ENCODE data around the gene HSPG2.

Gene HSPG2

GRCh38 chr1:21896652-21897532 is 40.2 kb downstream of the HSPG2 start:
- no peak for DNase-seq

- no peak for DNase-seq
Measured at GRCh38 chr1:21896026-21896425, 41.1 kb downstream of the HSPG2 start.

GRCh38 chr1:21894034-21894881 is 42.9 kb downstream of the HSPG2 start:
- DNase-seq, result no peak

- DNase-seq, result no peak
Measured at GRCh38 chr1:21893046-21893805, 43.9 kb downstream of the HSPG2 start.

- no peak for DNase-seq
Measured at GRCh38 chr1:21891621-21892479, 45.3 kb downstream of the HSPG2 start.

GRCh38 chr1:21891081-21891480 is 46.0 kb downstream of the HSPG2 start:
- no peak for DNase-seq

GRCh38 chr1:21888500-21888899 is 48.6 kb downstream of the HSPG2 start:
- no peak for DNase-seq

GRCh38 chr1:21887796-21888195 is 49.3 kb downstream of the HSPG2 start:
- DNase-seq, result no peak

GRCh38 chr1:21887216-21887736 is 49.8 kb downstream of the HSPG2 start:
- no peak for DNase-seq

GRCh38 chr1:21886486-21887215 is 50.5 kb downstream of the HSPG2 start:
- no peak for DNase-seq

- no peak for DNase-seq
Measured at GRCh38 chr1:21885236-21886037, 51.7 kb downstream of the HSPG2 start.

- DNase-seq, result no peak
Measured at GRCh38 chr1:21884456-21885235, 52.5 kb downstream of the HSPG2 start.

GRCh38 chr1:21882721-21883415 is 54.2 kb downstream of the HSPG2 start:
- DNase-seq, result no peak

- no peak for DNase-seq
Measured at GRCh38 chr1:21881250-21881649, 55.9 kb downstream of the HSPG2 start.

GRCh38 chr1:21880619-21880970 is 56.5 kb downstream of the HSPG2 start:
- DNase-seq, result no peak

- no peak for DNase-seq
Measured at GRCh38 chr1:21879928-21880618, 57.0 kb downstream of the HSPG2 start.

GRCh38 chr1:21878840-21879478 is 58.2 kb downstream of the HSPG2 start:
- DNase-seq, result no peak
